Upper lobe of right lung (tissue), 1 donor: Measurements from ENCODE around the gene BBS4. TPM values are rescaled to one million over a fixed set of nuclear protein-coding genes. Genes with fewer than 3 reads are reported as not detected.

Experiments used
- ATAC-seq: fragments of 200-7000 bp; cut with Tn5 transposase; one replicate; pipeline ENCODE4 v1.9.1; 2020; ENCODE audit warnings: mild to moderate bottlenecking, moderate library complexity
- DNase-seq: peaks from one replicate; pipeline ENCODE4 v3.0.0-alpha.2; 2020
- H3K27ac ChIP-seq: fragments of 200-600 bp; one replicate; pipeline ENCODE4 v1.8.0; 2022
- H3K27me3 ChIP-seq: fragments of 200-600 bp; one replicate; pipeline ENCODE4 v1.8.0; 2022; ENCODE audit warnings: mild to moderate bottlenecking
- H3K36me3 ChIP-seq: fragments of 200-600 bp; one replicate; pipeline ENCODE4 v1.8.0; 2022
- H3K4me1 ChIP-seq: fragments of 200-600 bp; one replicate; pipeline ENCODE4 v1.8.0; 2022
- H3K4me3 ChIP-seq: fragments of 200-600 bp; one replicate; pipeline ENCODE4 v1.8.0; 2022; ENCODE audit warnings: mild to moderate bottlenecking
- H3K9me3 ChIP-seq: fragments of 200-600 bp; one replicate; pipeline ENCODE4 v1.8.0; 2022
- intact Hi-C: fragments of 100-400 bp; cut with DNase I; formaldehyde crosslinking; loops from one replicate; pipeline ENCODE4 v1.11.0; 2022
- total RNA-seq: library from RNA; stranded (reverse); fragmentation: NEBNext Ultra II Directional; extraction: Animal tissue kit (Norgen Biotek cat#: 25700); gene quantifications from one replicate; pipeline ENCODE4 v1.2.1, GENCODE V29; 2021
- TF ChIP-seq, protein P1 (sequence below): fragments of 200-600 bp; IDR thresholded peaks from one replicate; pipeline ENCODE4 v1.8.0; 2022; ENCODE audit warnings: antibody characterized with exemption
- donor health status: DM: no; HTN: yes; CAD: no; lungs with severe emphysema.

BBS4 gene
- total RNA-seq, 1 donor from 2014 or later, result 18.1 TPM

DNA sequence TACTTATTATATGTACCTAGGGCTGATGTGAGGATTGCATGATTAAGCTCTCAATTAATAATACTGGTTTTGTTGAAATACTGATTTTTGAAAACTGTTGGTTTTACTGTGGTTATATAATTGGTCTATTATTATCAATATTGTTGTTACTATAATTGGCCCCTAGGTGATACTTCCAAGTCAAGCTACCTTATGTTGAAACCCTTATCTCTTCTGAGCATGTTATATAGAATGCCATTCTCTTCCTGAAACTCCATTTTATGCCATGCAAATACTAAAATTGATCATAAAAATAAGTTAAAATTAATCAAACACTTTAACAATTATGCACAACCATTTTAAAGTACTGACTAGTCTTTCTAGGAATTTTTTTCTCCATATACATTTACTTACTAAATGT is 46.1 kb downstream of the BBS4 start:
- Histone ChIP-seq H3K4me3 (no peak overlapping the region), H3K4me1 (no peaks in the 10 kb centered on the region), H3K27me3 (no peaks in the 10 kb centered on the region), H3K9me3 (no peaks in the 10 kb centered on the region), H3K36me3 (peaks cover 47% of the 10 kb centered on the region), H3K27ac (no peak overlapping the region)
- intact Hi-C loops, result no loop called here
- TF ChIP-seq, protein P1, sequence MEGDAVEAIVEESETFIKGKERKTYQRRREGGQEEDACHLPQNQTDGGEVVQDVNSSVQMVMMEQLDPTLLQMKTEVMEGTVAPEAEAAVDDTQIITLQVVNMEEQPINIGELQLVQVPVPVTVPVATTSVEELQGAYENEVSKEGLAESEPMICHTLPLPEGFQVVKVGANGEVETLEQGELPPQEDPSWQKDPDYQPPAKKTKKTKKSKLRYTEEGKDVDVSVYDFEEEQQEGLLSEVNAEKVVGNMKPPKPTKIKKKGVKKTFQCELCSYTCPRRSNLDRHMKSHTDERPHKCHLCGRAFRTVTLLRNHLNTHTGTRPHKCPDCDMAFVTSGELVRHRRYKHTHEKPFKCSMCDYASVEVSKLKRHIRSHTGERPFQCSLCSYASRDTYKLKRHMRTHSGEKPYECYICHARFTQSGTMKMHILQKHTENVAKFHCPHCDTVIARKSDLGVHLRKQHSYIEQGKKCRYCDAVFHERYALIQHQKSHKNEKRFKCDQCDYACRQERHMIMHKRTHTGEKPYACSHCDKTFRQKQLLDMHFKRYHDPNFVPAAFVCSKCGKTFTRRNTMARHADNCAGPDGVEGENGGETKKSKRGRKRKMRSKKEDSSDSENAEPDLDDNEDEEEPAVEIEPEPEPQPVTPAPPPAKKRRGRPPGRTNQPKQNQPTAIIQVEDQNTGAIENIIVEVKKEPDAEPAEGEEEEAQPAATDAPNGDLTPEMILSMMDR, result no peak
- ATAC-seq (no peak), DNase-seq (no peak)

DNA sequence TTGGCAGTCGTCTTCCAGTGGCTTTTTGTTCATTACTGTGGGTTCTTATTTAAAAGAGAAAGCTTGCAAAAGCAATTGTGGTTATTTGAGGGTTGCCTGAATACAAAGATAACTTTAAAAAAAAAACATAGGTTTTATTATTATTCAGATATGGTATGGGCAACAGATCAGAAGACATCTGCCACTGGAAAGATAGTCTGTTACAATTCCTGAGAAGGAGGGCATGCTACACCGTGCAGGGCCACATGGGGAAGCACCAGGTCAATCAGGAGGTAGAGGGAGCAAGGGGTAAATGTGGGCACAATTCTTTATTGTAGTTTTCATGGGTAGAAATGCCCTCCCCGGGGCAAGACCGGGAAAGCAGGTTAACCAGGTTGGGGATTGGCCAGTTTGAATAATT is 46.5 kb downstream of the BBS4 start:
- Histone ChIP-seq H3K9me3 (no peaks in the 10 kb centered on the region), H3K36me3 (peaks cover 52% of the 10 kb centered on the region), H3K4me1 (no peaks in the 10 kb centered on the region), H3K27ac (no peak overlapping the region), H3K27me3 (no peaks in the 10 kb centered on the region), H3K4me3 (no peak overlapping the region)
- intact Hi-C loops, result no loop called here
- DNase-seq (no peak), ATAC-seq (no peak)
- TF ChIP-seq, protein P1, result no peak

DNA sequence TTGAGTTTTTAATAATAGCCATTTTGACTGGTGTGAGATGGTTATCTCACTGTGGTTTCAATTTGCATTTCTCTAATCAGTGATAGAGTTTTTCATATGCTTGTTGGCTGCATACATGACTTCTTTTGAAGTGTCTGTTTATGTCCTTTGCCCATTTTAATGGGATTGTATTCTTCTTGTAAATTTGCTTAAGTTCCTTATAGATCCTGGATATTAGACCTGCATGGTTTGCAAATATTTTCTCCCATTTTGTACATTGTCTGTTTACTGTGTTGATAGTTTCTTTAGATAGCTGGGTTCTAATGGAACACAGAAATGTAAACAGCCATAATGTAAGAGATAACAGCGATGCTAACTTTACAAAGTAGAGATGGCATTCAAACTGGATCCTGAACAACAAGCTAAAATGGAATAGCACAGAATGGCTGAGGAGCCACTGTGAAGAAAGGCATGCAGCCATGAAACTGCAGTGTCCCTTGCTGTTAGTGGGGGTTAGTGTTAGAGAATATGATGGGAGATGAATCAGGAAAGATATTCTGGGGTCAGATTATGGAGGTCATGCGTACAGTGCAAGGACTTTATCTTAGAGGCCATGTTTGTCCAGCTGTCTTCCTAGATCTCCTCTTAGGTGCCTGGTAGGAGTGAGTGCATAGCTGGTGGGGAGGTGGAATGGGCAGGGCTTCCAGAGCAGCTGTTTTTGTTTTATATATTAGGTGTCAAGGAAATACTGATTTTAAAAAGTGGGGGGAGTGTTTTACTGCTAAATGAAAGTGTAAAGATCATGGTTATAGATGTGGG is 48.1 kb downstream of the BBS4 start:
- Histone ChIP-seq H3K36me3 (peaks cover 68% of the 10 kb centered on the region), H3K9me3 (no peaks in the 10 kb centered on the region), H3K27ac (no peak overlapping the region), H3K27me3 (no peaks in the 10 kb centered on the region), H3K4me1 (no peaks in the 10 kb centered on the region), H3K4me3 (no peak overlapping the region)
- TF ChIP-seq, protein P1, result no peak
- intact Hi-C loops, result no loop called here
- ATAC-seq (no peak), DNase-seq (no peak)

DNA sequence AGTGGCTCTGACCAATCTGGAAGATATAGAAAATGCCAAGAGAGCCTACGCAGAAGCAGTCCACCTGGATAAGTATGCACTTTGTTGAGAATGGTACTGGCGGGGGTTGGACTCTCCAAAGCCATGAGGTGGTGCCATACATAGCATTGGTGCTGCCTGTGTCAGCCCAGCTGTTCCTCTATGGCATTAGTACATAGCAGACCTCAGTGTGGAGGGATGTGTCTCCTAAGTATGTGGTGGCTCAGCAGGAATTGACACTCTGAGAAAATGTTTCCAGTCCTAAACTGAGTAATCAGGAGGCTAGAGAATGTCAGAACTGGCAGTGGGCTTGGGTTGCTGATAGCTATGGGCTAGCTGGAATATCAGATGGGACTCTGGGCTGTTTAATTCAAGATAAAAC is 49.1 kb downstream of the BBS4 start:
- Histone ChIP-seq H3K36me3 (peaks cover 74% of the 10 kb centered on the region), H3K9me3 (no peaks in the 10 kb centered on the region), H3K4me1 (no peaks in the 10 kb centered on the region), H3K27ac (no peak overlapping the region), H3K4me3 (no peak overlapping the region), H3K27me3 (no peaks in the 10 kb centered on the region)
- DNase-seq (no peak), ATAC-seq (no peak)
- intact Hi-C loops, result no loop called here
- TF ChIP-seq, protein P1, result no peak

DNA sequence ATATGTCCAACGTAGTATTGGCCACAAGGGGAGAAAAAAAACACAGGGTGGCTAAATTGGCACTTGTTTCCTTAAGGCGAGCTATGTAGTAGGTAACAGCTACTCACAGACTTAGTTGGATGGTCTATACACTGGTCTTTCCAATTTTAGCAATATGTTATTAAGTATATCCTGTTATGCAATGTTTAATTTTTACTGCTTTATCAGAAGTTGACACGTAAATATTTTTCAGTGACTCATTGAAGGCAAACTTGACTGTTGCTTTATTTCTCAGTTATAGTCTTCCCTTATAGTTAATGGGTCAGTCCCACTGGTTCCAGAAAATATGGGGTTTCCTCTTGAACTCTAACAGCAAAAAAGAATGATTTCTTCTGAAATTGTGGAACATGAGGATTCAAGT is 51.1 kb downstream of the BBS4 start:
- Histone ChIP-seq H3K4me1 (no peaks in the 10 kb centered on the region), H3K27ac (no peak overlapping the region), H3K9me3 (no peaks in the 10 kb centered on the region), H3K36me3 (peaks cover 62% of the 10 kb centered on the region), H3K27me3 (no peaks in the 10 kb centered on the region), H3K4me3 (no peak overlapping the region)
- intact Hi-C loops, result no loop called here
- DNase-seq (no peak), ATAC-seq (no peak)
- TF ChIP-seq, protein P1, result no peak

DNA sequence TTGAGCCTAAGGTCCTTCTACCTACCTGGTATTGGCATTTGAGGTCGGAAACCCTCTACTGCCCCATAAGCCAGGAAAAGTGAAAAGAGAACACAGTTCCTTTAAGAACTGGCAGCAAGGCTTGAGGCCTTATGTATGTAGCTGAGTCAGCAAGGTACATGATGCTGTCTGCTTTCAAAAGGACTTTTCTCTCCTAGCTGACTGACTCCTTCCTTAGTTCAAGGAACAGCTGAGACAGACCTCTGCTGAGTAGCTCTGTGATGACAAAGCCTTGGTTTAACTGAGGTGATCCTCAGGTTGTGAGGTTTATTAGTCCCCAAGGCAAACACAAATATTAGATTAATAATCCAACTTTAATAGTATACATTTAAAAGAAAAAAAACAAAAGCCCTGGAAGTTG is 51.7 kb downstream of the BBS4 start:
- no peak overlapping the region for H3K4me3 ChIP-seq
- DNase-seq, result no peak
- H3K9me3 ChIP-seq, result no peaks in the 10 kb centered on the region
- ATAC-seq, result no peak
- TF ChIP-seq, protein P1, result no peak
- no peaks in the 10 kb centered on the region for H3K27me3 ChIP-seq
- no peaks in the 10 kb centered on the region for H3K4me1 ChIP-seq
- peaks cover 57% of the 10 kb centered on the region for H3K36me3 ChIP-seq
- H3K27ac ChIP-seq, result no peak overlapping the region
- intact Hi-C loops, result no loop called here
